ENCODE measurements around the gene CD74. TPM values are rescaled to one million over a fixed set of nuclear protein-coding genes. Genes with fewer than 3 reads are reported as not detected.
A peak's percentile ranks its signal among the peaks of the same experiment; 100 is the strongest.

Gene CD74
- total and polyA plus RNA-seq, 2 of the 8 experiments (the other 6 are each of a cell fraction or from before 2014, with no cell fraction given): 45.9 to 61.0 TPM

- no peak overlapping the region for H3K23ac ChIP-seq (ENCODE audit: insufficient read length)
- no peak overlapping the region for H2BK5ac ChIP-seq (ENCODE audit: low read depth, low read length)
- peaks cover 19 to 31% of the 10 kb centered on the region in 2 experiments for H4K20me1 ChIP-seq (replicated peaks in 1 of 2; ENCODE audit: control insufficient read depth in 1 of 2, insufficient read depth in 2 of 2, low read length in 2 of 2)
- no peak overlapping the region for H2AK5ac ChIP-seq (ENCODE audit: low read depth, low read length)
- TF ChIP-seq POLR2AphosphoS5 (IDR thresholded peaks at IDR 0.05; ENCODE audit: low read depth, low read length) (peak; percentile 24; the same call in 1 of the 2 replicates), CTBP2 (IDR thresholded peaks at IDR 0.05; ENCODE audit: borderline replicate concordance, insufficient read depth, insufficient read length, low read length) (no peak), GTF2F1 (IDR thresholded peaks at IDR 0.05; ENCODE audit: borderline replicate concordance, low read depth, low read length) (no peak)
- H3K18ac ChIP-seq (ENCODE audit: extremely low read depth, low read length): no peak overlapping the region
- H4K8ac ChIP-seq (ENCODE audit: extremely low read depth, insufficient read depth, low read length): no peak overlapping the region
- no peak overlapping the region for H3K27ac ChIP-seq (ENCODE audit: low read depth, low read length)
- FAIRE-seq: no peak
- no peak overlapping the region for H2BK15ac ChIP-seq (ENCODE audit: low read length)
- no peak overlapping the region for H4K5ac ChIP-seq (ENCODE audit: insufficient read length, low read depth, low read length)
- H3K23me2 ChIP-seq (ENCODE audit: low read depth, low read length): peaks cover 12% of the 10 kb centered on the region
- no peak overlapping the region for H2BK12ac ChIP-seq (ENCODE audit: low read depth, low read length)
- no peak overlapping the region for H4K91ac ChIP-seq (replicated peaks; ENCODE audit: insufficient read length, low read length)
- CTCF ChIA-PET (ENCODE audit: partially characterized antibody): interaction anchor here (0.6 to 3.1 kb wide), 6 partner anchors 9 to 224 kb away, joined by 3 to 17 read pairs (median 4); no protein-coding TSS in a partner anchor
- no peak overlapping the region for H3K4ac ChIP-seq (replicated peaks; ENCODE audit: insufficient read length, low read depth, low read length)
- DNase-seq (ENCODE audit: low read depth in 1 of 2, low spot score in 2 of 2): no peak
- POLR2A ChIA-PET (ENCODE audit: partially characterized antibody): interaction anchor here (0.6 to 7.7 kb wide), 30 partner anchors 8 to 256 kb away, joined by 3 to 51 read pairs (median 4); partner anchors contain the start of genes CD74 and RBM22
- H3K9me3 ChIP-seq (ENCODE audit: insufficient read depth in 2 of 2, low read depth in 1 of 2, low read length in 1 of 2): no peaks in the 10 kb centered on the region
- H3K36me3 ChIP-seq (ENCODE audit: control insufficient read depth in 2 of 4, insufficient read depth in 4 of 4, low read length in 3 of 4): peaks cover 44 to 59% (median 51%) of the 10 kb centered on the region in 4 experiments
- H3K4me2 ChIP-seq (ENCODE audit: insufficient read depth in 1 of 2, low read depth in 2 of 2, low read length in 2 of 2): no peak overlapping the region
- 0 out of 7 replicates have a peak overlapping the region, but pooled peaks of 1 of the 4 experiments have one; percentile 15 for H3K9ac ChIP-seq (replicated peaks in 1 of 4; ENCODE audit: extremely low read depth in 1 of 4, low read depth in 3 of 4, low read length in 3 of 4)
- H2BK120ac ChIP-seq (replicated peaks; ENCODE audit: low read depth, low read length): no peak overlapping the region
- H2BK20ac ChIP-seq (ENCODE audit: low read length): no peak overlapping the region
- peaks cover 3 to 12% (median 8%) of the 10 kb centered on the region in 4 experiments for H3K4me1 ChIP-seq (replicated peaks in 1 of 4; ENCODE audit: control insufficient read depth in 3 of 4, insufficient read depth in 4 of 4, low read length in 3 of 4)
- no peaks in the 10 kb centered on the region for H3K27me3 ChIP-seq (replicated peaks in 1 of 4; ENCODE audit: control insufficient read depth in 3 of 4, extremely low read depth in 1 of 4, insufficient read depth in 3 of 4, low read length in 3 of 4)
- peaks cover 14 to 35% of the 10 kb centered on the region in 2 experiments for H3K79me2 ChIP-seq (ENCODE audit: control insufficient read depth in 1 of 2, insufficient read depth in 2 of 2, low read length in 2 of 2)
- WGBS, 2 experiments (ENCODE audit: extremely low coverage in 1 of 2, insufficient coverage in 1 of 2, insufficient read length in 1 of 2, insufficient replicate concordance in 2 of 2, low coverage in 1 of 2, low lambda C conversion rate in 2 of 2, missing lambda C conversion rate in 1 of 2): 94% methylated on average over 9 of the region's 9 CpGs; no CpG with 5 or more reads in 1 of the 2 experiments
- H3K79me1 ChIP-seq (ENCODE audit: low read depth, low read length): peaks cover 4% of the 10 kb centered on the region
- H3K4me3 ChIP-seq (ENCODE audit: extremely low read depth in 1 of 4, insufficient read depth in 2 of 4, low read depth in 3 of 4, low read length in 4 of 4): no peak overlapping the region
- H2AFZ ChIP-seq (ENCODE audit: low read length): no peak overlapping the region
- H3K56ac ChIP-seq (replicated peaks; ENCODE audit: insufficient read length, low read depth, low read length): no peak overlapping the region
- no peak overlapping the region for H3K14ac ChIP-seq (ENCODE audit: insufficient read length)
These were observed 32.1 kb upstream of the CD74 start for GRCh38 chr5:150444770-150445169.
